Superior temporal gyrus (tissue), 1 donor: ENCODE data around the gene ATF2.
"Not testable (repeated sequence)": the region's sequence is repeated elsewhere in the genome, so short reads cannot be mapped to it uniquely, and the experiment has no call there.

Experiments
- DNase-seq: peaks from one replicate; pipeline ENCODE4 v3.0.0-alpha.2; 2016; ENCODE audit errors: extremely low spot score

Gene ATF2

DNA sequence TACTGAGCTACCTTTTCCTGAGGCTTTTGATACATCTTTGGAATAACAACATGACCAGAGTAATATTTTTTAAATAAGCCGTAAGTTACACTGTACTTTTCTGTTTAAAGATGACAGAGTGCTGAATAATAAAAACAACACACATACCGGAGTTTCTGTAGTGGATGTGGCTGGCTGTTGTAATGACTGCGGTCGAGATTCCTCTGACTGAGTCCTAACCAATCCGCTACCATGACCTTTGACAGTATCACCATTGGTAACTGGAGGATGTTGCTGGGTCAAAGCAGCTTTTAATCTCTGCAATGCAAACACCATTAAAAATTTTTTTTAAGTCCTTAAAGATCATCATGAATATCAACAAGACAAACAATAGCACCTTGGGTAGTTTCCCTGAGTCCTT, 70.7 kb downstream of the ATF2 start:
- DNase-seq: no peak

DNA sequence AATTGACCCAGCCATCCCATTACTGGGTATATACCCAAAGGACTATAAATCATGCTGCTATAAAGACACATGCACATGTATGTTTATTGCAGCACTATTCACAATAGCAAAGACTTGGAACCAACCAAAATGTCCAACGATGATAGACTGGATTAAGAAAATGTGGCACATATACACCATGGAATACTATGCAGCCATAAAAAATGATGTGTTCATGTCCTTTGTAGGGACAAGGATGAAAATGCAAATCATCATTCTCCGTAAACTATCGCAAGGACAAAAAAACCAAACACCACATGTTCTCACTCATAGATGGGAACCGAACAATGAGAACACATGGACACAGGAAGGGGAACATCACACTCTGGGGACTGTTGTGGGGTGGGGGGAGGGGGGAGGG, 83.9 kb downstream of the ATF2 start:
- DNase-seq: not testable (repeated sequence)

DNA sequence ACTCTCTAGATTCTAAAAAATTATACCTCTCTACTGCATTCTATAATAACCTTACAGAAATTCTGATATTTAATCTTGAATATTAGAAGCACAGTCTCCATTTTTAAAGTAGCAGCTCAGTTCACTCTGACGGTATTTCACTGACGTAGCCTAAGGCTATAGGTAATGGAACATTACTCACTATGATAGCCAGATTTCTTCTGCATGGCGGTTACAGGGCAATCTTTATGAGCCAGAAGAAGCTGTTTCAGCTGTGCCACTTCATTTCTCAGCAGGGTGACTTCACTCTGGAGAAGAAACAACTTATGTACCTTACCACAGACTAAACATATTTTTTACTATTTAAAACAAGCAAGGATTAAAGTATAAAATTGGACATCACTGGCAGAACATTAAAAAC, 87.5 kb downstream of the ATF2 start:
- DNase-seq: no peak

DNA sequence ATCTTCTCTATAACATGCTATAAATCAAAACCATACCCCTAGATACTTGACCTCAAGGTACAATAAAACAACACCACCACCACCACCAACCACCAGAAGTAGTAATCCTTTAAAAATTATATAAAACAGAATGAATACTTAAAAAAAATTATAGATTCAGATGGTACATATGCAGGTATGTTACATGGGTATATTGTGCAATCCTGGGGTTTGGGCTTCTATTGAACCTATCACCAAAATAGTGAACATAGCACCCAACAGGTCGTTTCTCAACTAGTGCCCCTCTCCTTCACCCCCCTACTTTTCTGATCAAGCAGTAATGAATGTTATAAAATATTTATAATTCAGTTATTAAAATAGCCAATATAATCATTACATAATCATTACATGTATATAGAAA, 91.7 kb downstream of the ATF2 start:
- no peak for DNase-seq

DNA sequence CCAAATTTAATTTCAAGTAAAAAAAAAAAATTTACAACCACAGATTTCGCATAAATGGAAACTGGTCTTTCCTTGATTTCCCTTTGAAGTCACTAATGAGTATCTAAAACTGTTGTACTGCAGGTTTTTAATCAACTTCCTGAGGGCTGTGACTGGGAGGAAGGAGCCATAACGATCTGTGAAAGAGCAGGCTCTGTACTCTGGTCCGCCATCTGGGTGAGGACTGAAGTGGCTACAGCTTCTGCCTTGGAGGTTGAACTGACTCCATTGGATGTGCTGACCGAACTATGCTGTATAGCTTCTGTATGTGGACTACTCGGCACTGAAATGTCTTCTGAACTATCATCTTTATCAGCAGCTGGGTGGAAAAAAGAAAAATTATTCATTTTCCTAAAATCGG, 93.5 kb downstream of the ATF2 start:
- no peak for DNase-seq

DNA sequence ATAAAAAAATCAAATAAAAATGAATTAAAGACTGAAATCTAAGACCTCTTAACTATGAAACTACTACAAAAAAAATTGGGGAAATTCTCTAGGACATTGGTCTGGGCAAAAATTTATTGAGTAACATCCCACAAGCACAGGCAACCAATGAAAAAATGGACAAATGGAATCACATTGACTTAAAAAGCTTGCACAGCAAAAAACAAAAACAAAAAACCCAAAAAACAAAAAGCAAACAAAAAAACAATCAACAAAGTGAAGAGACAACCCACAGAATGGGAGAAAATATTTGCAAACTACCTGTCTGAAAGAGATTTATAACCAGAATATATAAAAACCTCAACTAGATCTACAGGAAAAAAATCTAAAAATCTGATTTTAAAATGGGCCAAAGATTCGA, 99.5 kb downstream of the ATF2 start:
- no peak for DNase-seq

DNA sequence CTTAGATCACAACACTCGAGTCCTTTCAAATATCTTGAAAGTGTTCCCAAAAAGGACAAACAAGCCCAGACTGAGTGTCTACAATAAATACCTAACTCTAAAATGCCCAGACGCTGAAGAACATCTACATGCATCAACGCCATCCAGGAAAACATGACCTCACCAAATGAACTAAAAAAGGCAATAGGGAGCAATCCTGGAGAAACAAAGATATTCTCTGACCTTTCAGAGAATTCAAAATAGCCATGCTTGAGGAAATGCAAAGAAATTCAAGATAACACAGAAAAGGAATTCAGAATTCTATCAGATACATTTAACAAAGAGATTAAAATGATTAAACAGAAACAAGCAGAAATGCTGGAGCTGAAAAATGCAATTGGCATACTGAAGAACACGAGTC, 101.6 kb downstream of the ATF2 start:
- no peak for DNase-seq

DNA sequence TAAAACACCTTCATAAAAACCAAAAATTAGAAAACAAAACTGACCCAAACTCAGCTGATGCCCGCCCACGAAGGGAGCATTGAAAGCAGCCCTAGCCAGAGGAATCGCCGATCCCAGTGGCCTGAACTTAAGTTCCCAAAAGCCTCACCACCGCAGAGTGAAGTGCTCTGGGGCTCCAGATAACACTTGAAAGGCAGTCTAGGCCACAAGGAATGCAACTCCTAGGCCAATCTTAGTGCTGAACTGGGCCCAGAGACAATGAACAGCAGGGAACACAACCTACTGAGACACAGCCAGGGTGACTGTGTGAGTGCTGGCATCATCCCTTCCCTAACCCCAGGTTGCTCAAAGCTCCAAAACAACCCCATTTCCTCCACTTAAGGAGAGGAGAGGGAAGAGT, 103.2 kb downstream of the ATF2 start:
- no peak for DNase-seq

DNA sequence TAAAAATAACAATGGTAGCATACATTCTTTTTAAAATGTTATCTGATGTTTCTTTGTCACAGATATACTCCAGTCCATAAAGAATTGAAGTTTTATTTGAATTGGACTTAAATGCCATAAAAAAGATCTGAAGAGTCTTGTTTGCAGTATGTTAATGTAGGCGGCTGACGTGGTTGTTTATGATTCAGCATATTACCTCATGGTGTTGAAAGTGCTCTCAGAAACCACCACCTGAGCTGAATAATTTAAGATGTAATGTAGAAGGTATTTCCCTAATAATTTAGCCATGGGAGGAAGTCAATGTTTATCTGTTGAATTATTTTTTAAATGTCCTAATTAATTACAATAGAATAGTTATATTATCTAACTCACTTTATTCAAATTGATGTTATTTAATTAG, 104.3 kb downstream of the ATF2 start:
- no peak for DNase-seq

DNA sequence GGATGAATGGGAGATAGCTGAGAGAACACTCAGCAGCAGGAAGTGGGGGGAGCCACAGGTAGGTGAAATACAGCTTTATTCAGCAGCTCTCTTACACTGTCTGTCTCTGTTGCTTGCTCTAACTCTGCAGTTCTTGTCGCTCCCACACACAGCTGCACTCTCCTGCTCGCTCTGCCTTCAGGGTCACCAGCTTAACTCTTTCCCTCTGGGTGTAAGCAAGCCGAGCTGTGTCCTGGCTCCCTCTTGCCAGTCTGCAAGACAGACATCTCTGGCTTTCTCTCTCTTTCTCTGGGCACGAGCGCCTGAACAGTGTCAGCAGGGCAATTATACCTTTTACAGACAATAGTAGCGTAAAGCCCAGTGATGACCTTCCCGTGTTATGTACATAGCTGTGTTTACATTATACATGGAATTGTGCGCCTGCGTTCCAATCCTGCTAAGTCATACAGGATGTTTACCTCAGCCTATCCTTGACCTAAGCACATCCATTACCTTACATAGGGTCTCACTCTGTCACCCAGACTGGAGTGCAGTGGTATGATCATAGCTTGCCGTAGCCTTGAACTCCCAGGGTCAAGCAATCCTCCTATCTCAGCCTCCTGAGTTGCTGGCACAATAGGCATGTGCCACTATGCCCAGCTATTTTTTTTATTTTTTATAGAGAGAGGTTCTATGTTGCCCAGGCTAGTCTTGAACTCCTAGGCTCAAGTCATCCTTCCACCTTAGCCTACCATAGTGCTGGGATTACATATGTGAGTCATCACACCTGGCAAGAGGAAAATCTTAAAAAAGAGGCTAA, 105.0 kb downstream of the ATF2 start:
- no peak for DNase-seq

DNA sequence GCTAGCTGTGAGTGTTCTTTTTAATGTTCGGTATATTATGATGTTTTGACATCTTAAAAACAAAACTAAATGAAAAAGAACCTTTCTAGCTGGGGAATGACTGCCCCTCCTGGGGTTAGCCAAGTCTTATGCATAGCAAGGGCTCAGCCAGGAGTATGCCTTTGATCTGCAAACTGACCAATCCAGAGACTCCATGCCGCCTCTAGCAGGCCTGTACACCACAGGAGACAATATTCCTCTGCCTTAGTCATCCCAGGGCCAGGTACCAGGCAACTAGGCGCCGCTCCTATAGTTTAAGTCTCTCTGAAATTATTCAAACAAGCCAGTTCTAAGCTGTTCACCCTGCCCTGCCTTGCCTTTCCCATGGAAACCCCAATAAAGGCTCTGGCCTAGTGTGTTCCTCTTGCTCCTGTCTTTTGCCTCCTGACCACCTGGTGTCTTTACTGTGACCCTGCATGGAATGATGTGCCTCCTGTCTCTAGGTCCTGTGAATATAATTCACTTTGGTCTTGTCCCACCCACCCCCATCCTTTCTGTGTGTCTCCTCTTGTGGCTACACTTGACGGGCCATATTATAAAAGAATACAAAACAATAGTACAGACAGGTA, 110.8 kb downstream of the ATF2 start:
- no peak for DNase-seq

DNA sequence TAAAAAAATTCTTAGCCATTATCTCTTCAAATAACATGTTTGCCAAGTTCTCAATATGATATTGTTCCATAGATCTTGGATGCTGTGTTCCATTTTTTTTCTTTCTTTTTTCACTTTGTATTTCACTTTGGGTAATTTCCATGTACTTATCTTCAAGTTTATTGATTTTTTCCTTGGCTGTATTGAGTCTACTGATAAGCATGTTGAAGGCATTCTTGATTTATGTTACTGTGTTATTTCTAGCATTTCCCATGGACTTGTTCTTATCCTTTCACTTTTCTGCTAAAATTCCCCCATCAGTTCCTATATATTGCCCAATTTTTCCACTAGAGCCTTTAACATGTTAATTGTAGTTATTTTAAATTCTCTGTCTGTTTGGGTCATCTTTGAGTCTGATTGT, 112.0 kb downstream of the ATF2 start:
- DNase-seq: no peak

DNA sequence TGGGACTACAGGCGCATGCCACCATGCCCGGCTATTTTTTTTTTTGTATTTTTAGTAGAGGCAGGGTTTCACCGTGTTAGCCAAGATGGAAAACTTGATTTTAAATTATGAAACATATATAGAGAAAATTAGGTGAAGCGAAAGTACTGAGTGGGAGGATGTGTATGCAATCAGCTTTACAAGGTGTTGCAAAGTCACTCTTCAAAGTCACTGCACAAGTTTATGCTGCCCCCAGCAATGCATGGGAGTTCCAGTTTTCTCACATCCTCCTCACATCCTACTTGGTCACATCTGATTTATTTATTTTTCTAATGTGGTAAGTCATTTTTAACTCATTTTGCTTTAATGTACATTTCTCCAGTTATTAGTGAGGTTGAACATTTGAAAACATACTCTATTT, 113.7 kb downstream of the ATF2 start:
- DNase-seq: no peak

DNA sequence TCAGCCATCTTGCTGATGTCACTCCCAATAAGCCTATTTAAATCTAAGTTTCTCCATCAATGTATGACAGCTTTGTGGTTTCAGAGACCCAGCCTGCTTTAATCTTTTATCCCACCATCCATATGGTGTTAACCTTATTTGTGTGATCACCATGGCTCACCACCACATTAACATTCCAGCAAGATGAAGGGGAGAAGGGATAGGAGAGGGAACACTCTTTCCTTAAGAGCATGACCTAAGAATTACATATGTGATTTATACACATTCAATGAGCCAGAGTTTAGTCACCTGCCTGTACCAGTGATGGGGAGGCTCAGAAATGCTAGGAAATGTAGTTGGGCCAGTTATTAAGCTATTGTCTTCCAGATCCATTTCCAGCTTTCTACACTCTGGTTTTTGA, 118.3 kb downstream of the ATF2 start:
- DNase-seq: no peak

DNA sequence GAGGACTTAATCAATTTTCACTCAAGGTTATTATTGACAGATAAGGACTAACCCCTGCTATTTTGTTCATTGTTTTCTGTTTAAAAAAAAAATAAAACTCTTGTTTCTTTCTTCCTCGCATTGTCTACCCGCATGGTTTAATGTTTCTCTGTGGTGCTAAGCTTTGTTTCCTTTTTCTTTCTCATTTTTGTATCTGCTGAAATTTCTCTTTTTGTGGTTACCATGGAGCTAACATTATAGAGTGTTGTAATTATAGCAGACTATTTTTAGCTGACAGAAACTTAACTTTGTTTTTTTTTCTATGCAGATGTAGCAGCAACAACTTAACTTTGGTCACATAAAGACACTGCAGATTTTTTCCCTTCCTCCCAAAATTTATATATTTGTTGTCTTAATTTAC, 119.7 kb downstream of the ATF2 start:
- no peak for DNase-seq

DNA sequence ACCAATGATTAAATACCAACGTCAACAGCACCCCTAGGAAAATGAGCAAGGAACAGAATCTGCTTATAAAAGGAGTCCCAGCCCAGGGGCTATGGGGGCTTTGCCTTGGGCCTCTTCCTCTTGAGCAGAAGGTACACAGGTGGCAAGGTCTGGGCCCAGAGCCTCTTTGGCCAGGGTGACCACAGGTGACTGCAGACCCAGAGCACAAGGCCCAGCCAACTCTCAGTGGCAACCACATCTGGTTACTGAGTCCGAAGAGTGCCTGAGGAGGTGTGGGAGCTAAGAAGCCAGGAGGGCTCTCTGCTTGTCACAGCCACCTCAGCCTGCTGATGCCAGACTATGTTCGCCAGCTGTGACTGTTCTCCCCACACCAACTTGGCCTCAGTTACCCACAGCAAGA, 128.5 kb downstream of the ATF2 start:
- DNase-seq: no peak

DNA sequence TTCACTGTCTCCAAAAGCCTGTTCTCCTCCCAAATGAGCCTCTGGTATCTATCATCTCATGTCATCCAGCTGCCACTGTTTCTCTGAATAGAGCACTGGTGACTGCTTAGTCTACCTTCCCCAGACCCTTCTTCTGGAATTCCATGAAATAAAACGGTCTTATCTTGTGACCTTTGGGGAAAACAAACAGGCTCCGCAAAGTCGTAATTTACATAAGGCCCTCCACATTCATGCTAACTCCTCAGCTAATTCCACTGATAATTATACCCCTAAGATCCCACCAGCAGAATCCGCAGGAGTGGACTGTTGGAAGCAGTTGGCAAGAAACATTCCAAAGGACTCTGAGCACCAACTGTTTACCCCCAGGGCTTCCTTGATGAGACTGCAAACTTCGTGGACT, 129.0 kb downstream of the ATF2 start:
- DNase-seq: no peak

DNA sequence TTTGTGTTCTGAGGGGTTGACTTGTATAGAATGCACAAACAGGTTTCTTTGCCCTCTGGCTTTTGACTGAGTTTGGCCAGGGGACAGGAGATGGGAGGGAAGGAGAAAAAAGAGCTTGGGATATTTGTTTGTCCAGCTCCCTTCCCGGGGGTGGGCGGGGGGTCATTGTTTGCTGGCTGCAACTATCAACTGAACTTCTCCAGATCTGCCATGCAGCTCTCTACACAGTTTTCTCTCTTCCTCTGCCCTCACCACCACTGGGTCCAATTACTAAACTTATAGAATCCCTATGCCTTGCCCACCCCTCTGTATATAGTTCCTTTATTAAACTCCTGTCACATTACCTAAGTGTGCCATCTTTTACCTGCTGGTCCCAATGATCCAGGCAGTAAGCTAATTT, 130.1 kb downstream of the ATF2 start:
- DNase-seq: no peak

DNA sequence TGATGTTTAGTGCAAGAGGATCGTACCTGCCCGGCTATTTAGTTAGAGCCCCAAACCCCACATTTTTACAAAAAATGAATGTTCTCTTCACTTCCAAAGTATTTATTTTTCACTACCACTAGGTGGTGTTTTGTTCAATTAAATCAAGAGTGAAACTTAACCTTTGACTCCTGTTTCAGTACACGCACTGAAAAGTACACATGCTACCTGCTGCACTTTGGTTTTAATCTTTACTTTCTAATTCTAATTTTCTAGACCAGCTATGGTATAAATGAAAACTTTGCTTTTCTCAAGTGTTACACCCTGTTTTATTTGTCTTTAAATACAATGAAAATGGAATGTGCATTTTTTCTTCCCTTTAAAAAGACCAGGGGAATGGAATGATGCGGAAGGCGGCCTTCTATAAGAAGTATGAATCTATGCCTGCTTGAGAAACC, 131.4 kb downstream of the ATF2 start:
- peak; percentile 58 for DNase-seq

DNA sequence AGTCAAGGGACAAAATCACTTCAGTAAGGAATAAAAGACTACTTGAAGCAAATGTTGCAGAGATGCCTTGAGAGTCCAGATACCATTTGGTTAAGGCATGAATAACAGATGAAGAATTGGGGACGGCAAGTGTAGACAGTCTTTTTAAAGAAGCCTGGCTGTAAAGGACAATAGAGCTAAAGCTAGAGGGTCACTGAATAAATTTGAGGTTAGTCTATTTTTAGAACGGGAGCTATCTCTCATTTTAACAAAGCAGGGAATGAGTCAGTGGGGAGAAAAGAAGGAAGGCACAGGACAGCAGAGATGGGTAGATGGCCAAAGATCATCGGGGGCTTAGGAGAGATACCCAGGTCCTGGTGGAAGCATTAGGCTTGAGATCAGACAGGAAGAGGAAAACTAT, 132.2 kb downstream of the ATF2 start:
- no peak for DNase-seq

DNA sequence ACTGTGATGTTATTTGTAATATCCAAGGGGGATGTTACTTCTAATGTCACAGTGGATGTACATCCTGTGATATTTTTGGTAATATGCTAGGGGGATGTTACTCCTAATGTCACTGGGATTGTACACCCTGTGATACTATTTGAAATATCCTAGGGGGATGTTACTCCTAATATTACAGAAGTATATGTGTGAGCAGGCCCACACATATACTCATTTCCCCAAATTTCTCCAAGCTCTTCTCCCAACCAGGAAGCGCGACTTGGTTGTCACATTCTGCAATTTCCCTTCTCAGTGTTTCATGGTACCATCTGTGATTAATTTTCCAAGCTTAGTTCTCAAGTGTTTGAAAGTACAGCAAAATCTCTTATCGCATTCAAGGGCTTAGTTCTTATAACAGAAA, 133.3 kb downstream of the ATF2 start:
- no peak for DNase-seq

DNA sequence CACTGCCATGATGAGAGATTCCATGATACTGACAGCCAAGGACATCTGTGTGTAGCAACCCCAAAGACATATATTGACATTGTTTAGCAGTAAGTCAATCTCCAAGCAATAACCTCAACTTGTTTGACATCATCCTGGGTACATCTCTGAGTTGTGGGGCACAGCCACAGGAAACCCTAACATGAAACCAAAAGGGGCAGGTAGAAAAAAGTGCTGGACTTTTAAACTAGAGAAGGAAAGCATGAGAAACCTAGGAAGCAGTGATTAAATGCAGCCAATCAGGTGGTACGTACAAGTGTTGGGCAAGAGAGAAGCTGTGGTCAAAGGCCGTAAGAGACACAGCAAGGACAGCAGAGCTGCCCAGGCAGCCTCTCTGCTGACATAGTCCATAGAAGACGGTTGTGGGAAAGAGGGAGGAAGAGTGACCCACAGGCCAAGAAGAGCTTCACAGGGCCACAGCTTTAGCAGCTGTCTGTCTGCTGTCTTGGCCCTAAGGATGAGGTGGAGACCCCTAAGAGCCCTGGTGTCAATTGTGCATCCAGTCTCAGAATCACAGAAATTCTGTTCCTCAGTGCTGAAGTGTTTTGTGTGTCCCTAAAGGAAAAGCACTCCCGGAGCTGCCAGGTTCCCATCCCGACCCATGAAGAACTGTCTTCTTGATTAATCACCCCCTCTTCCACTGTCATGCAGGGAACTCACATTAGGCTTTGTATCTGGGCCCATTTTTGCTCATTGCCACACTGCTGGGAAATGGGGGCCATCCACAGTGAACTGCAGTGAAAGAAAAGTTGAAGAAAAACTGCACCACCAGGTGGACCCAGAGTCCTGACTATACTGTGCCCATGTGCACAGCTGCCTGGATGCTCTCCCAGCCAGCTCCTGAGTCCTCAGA, 137.4 kb downstream of the ATF2 start:
- no peak for DNase-seq

DNA sequence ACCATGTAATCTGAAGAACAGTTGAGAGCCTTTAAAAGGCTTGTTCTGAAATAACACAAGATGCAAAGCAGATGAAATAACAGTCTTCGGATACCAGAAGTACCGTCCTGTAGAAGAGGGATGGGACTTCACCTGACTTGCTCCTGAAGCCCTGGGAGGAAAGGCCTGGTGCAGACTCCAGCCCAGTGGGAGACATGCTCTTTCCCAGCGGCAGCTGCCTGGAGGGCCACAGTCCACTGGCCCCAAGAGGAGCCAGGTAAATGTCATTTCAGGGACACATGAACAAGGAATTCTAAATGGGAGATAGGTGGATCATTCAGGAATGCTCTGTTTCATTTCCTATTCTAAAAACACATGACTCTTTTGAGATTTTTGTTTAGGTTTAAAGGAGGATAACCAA, 140.2 kb downstream of the ATF2 start:
- DNase-seq: no peak
